Thymus (tissue), 11 donors: Measurements from ENCODE around the gene PPP2R5A. TPM values are rescaled to one million over a fixed set of nuclear protein-coding genes. Genes with fewer than 3 reads are reported as not detected.

ENCODE experiments used
- DNase-seq, 9 donors: peaks; one replicate each; pipeline ENCODE4 v3.0.0-alpha.2; 2013; ENCODE audit warnings: low spot score in 9 of 9, low read depth in 6 of 9, missing footprints in 1 of 9
- H3K27ac ChIP-seq, 2 donors: one replicate each; pipeline ENCODE4 v1.5.1; 2013; ENCODE audit warnings: control low read depth in 1 of 2, low read depth in 1 of 2, low read length in 1 of 2, mild to moderate bottlenecking in 1 of 2, moderate library complexity in 1 of 2
- H3K27me3 ChIP-seq, 2 donors: one replicate each; pipeline ENCODE4 v1.5.1; 2013; ENCODE audit warnings: low read length in 1 of 2; ENCODE audit not compliant: control insufficient read depth in 2 of 2, insufficient read depth in 1 of 2
- H3K36me3 ChIP-seq, 2 donors: one replicate each; pipeline ENCODE4 v1.5.1; 2013; ENCODE audit warnings: low read length in 1 of 2, mild to moderate bottlenecking in 1 of 2, moderate library complexity in 1 of 2; ENCODE audit not compliant: control insufficient read depth in 2 of 2, insufficient read depth in 2 of 2
- H3K4me1 ChIP-seq, 2 donors: one replicate each; pipeline ENCODE4 v1.5.1; 2013; ENCODE audit warnings: low read length in 2 of 2; ENCODE audit not compliant: control insufficient read depth in 2 of 2, insufficient read depth in 2 of 2
- H3K4me3 ChIP-seq, 2 donors: one replicate each; pipeline ENCODE4 v1.5.1; 2013; ENCODE audit warnings: low read length in 2 of 2, control low read depth in 1 of 2, mild to moderate bottlenecking in 1 of 2
- H3K9me3 ChIP-seq, 2 donors: one replicate each; pipeline ENCODE4 v1.5.1; 2013; ENCODE audit warnings: low read length in 1 of 2, mild to moderate bottlenecking in 1 of 2; ENCODE audit not compliant: control insufficient read depth in 2 of 2, insufficient read depth in 1 of 2
- WGBS: extraction: QIAGEN DNeasy Blood & Tissue Kit; methylation state at CpG from one replicate; pipeline ENCODE4 v1.1.7; 2013; 5-methylcytosine and 5-hydroxymethylcytosine counted together
- polyA plus RNA-seq: library from polyadenylated mRNA; stranded (reverse); fragments of 200-250 nt; gene quantifications from one replicate; pipeline ENCODE4 v1.2.3, GENCODE V29; 2013
- total RNA-seq: library from RNA; stranded (reverse); fragments of 120-200 nt; gene quantifications from one replicate; pipeline ENCODE4 v1.2.4, GENCODE V29; 2013
- donor health status: healthy.

The PPP2R5A gene
- total and polyA plus RNA-seq, 2 donors: 39.9 to 49.7 TPM

- 98% methylated on average over 3 of the region's 3 CpGs for WGBS
- no peak overlapping the region for H3K4me3 ChIP-seq
- no peaks in the 10 kb centered on the region for H3K27me3 ChIP-seq
- no peaks in the 10 kb centered on the region for H3K36me3 ChIP-seq
- no peak overlapping the region for H3K27ac ChIP-seq
- peaks cover 13 to 17% of the 10 kb centered on the region in 2 donors for H3K4me1 ChIP-seq
- peaks cover 0 to 2% of the 10 kb centered on the region in 2 donors for H3K9me3 ChIP-seq
- DNase-seq: no peak
These were observed 24.5 kb upstream of the PPP2R5A start for GRCh38 chr1:212260557-212261355.

DNA sequence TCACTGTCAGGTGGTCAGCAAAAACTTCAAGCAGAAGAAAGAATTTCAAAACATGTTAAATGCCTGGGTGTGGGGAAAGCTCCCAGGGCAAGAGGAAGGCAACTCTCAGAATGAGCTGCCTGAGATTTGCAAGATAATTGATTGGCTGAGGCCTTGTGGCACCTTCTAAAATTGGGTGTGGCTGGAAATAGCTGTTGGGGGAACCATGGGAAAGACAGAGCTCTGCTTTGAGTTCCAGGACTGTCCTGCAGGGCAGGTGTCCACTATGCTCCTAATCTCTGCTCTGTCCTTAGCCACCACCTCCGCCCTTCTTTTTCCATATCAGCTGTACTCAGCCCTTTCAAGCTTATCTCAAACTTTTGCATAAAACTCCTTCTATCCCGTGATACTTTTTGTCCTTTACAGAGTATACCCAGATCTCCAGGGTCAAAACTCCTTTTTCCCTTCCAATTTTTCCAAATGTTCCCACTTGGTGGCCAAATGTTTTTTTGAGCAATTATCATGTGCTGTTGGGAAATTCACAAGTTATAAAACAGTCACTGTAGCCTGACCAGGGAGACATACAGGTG lies 23.8 kb upstream of the PPP2R5A start:
- Histone ChIP-seq H3K9me3 (peaks cover 0 to 2% of the 10 kb centered on the region in 2 donors), H3K4me3 (no peak overlapping the region), H3K27ac (no peak overlapping the region), H3K4me1 (peaks cover 6 to 11% of the 10 kb centered on the region in 2 donors), H3K36me3 (no peaks in the 10 kb centered on the region), H3K27me3 (no peaks in the 10 kb centered on the region)
- no peak for DNase-seq
- 97% methylated on average over 2 of the region's 2 CpGs for WGBS

GRCh38 chr1:212267017-212267416 lies 18.2 kb upstream of the PPP2R5A start:
- over 99% methylated on average over 2 of the region's 2 CpGs for WGBS
- DNase-seq: no peak
- no peaks in the 10 kb centered on the region for H3K4me1 ChIP-seq

DNA sequence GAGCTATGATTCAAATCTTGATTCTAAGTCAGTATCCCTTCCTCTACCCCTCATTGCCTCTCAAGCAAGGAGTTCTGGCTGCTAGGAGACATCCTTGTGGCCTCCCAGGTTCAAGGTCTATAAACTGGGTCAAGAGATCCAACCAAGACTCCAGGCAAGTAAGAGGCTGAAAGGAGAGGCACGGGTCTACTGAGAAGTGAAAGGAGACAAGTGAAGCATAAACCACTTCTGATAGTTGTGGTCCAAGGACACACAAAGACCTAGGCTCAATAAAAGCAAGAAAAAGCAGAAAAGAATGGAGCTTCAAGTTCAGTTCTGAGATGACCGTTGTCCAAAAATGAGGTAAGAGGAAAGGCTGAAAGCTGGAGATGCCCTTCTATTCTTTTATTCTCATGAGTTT lies 17.8 kb upstream of the PPP2R5A start:
- WGBS: 90% methylated on average over 2 of the region's 2 CpGs
- no peak overlapping the region for H3K27ac ChIP-seq

More at GRCh38 chr1:212267017-212267416, 18.2 kb upstream of the PPP2R5A start:
- Histone ChIP-seq H3K9me3 (no peaks in the 10 kb centered on the region), H3K36me3 (no peaks in the 10 kb centered on the region), H3K4me3 (no peak overlapping the region), H3K27ac (no peak overlapping the region), H3K27me3 (no peaks in the 10 kb centered on the region)

GRCh38 chr1:212269306-212269705 lies 15.9 kb upstream of the PPP2R5A start:
- Histone ChIP-seq H3K27me3 (no peaks in the 10 kb centered on the region), H3K4me3 (no peak overlapping the region), H3K27ac (no peak overlapping the region), H3K36me3 (no peaks in the 10 kb centered on the region), H3K9me3 (no peaks in the 10 kb centered on the region), H3K4me1 (no peaks in the 10 kb centered on the region)
- DNase-seq: no peak

More for the DNA sequence above, 17.8 kb upstream of the PPP2R5A start:
- DNase-seq: no peak
- no peak overlapping the region for H3K4me3 ChIP-seq
- H3K4me1 ChIP-seq: no peaks in the 10 kb centered on the region
- no peaks in the 10 kb centered on the region for H3K9me3 ChIP-seq
- no peaks in the 10 kb centered on the region for H3K27me3 ChIP-seq
- no peaks in the 10 kb centered on the region for H3K36me3 ChIP-seq

- no peak for DNase-seq
- Histone ChIP-seq H3K4me1 (no peaks in the 10 kb centered on the region), H3K9me3 (no peaks in the 10 kb centered on the region), H3K27me3 (no peaks in the 10 kb centered on the region), H3K27ac (no peak overlapping the region), H3K4me3 (no peak overlapping the region), H3K36me3 (no peaks in the 10 kb centered on the region)
- WGBS: 94% methylated on average over 2 of the region's 2 CpGs
These were observed 14.6 kb upstream of the PPP2R5A start for GRCh38 chr1:212270564-212270963.

- Histone ChIP-seq H3K4me1 (no peaks in the 10 kb centered on the region), H3K9me3 (no peaks in the 10 kb centered on the region), H3K4me3 (no peak overlapping the region), H3K36me3 (no peaks in the 10 kb centered on the region), H3K27me3 (no peaks in the 10 kb centered on the region), H3K27ac (no peak overlapping the region)
- no peak for DNase-seq
- WGBS: 98% methylated on average over 2 of the region's 2 CpGs
These were observed 14.0 kb upstream of the PPP2R5A start for GRCh38 chr1:212271234-212271633.

DNA sequence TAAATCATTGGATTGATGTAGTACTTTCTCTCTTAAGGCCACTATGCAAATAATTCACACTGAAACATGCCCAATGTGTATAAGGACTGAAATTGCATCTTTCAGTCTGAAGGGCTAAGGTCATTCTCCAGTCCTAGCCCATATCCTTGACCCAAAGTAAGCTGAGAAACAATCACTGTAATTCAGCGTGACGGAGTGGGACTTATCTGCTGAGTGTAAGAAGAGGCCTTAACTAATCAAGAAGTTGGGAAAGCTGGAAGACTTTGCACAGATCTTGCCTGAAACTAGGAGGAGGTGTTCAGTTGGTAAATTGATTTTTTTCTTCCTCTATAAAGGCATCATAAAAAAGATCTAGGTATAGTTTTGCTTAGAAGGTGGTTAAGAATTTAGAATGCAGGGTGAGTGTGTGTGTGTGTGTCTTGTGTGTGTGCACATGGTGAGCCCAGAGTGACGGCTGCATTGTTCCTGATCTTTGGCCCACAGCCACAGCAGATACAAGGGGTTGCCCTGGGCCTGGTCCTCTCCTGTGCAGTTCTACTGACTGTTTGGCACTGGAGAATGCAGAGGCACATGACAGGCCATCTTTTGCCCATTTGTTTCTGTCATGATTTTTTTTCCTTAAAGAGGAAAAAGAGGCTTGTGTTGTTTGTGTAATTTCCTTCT lies 13.3 kb upstream of the PPP2R5A start:
- Histone ChIP-seq H3K27me3 (no peaks in the 10 kb centered on the region), H3K4me3 (no peak overlapping the region), H3K9me3 (no peaks in the 10 kb centered on the region), H3K4me1 (no peaks in the 10 kb centered on the region), H3K27ac (no peak overlapping the region), H3K36me3 (no peaks in the 10 kb centered on the region)
- DNase-seq: no peak
- 96% methylated on average over 3 of the region's 3 CpGs for WGBS

DNA sequence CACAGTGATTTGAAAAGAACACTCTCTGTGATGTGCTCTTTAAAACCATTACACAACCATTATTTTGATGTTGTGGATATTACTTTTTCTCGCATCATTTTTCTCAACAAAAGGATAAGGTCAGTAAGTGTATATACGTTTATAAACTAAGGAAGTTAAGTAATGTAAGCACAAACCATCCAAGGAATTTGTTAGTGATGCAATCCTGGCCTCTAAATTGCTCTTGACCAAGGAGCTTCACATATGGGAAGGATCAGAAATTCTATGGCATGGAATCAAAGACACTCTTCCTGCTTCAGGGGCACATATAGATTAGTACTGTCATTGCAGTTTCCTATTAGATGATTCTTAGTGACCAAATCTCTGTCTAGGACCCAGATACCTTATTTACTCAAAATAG lies 3.6 kb upstream of the PPP2R5A start:
- Histone ChIP-seq H3K36me3 (no peaks in the 10 kb centered on the region), H3K4me3 (no peak overlapping the region), H3K4me1 (peaks cover 9 to 11% of the 10 kb centered on the region in 2 donors), H3K9me3 (no peaks in the 10 kb centered on the region), H3K27ac (no peak overlapping the region), H3K27me3 (no peaks in the 10 kb centered on the region)
- DNase-seq: no peak
- 96% methylated on average over 2 of the region's 2 CpGs for WGBS
